ENCODE results near the gene TPPP.
"Not testable (repeated sequence)": the region's sequence is repeated elsewhere in the genome, so short reads cannot be mapped to it uniquely, and the experiment has no call there.

DNA sequence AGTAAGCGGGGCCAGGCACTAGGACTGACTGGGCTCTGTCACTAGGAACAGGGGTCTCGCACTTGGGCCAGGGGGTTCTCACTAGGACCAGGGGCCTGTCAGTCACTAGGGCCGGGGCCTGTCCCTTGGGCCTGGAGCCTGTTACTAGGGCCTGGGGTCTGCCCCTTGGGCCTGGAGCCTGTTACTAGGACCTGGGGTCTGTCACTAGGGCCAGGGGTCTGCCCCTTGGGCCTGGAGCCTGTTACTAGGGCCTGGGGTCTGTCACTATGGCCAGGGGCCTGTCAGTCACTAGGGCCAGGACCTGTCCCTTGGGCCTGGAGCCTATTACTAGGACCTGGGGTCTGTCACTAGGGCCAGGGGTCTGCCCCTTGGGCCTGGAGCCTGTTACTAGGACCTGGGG, 10.9 kb downstream of the TPPP start:
- TF ChIP-seq, protein P1, sequence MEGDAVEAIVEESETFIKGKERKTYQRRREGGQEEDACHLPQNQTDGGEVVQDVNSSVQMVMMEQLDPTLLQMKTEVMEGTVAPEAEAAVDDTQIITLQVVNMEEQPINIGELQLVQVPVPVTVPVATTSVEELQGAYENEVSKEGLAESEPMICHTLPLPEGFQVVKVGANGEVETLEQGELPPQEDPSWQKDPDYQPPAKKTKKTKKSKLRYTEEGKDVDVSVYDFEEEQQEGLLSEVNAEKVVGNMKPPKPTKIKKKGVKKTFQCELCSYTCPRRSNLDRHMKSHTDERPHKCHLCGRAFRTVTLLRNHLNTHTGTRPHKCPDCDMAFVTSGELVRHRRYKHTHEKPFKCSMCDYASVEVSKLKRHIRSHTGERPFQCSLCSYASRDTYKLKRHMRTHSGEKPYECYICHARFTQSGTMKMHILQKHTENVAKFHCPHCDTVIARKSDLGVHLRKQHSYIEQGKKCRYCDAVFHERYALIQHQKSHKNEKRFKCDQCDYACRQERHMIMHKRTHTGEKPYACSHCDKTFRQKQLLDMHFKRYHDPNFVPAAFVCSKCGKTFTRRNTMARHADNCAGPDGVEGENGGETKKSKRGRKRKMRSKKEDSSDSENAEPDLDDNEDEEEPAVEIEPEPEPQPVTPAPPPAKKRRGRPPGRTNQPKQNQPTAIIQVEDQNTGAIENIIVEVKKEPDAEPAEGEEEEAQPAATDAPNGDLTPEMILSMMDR (conservative IDR thresholded peaks at IDR 0.05; ENCODE audit: low read depth in 2 of 2) = not testable (repeated sequence)
- not testable (repeated sequence) for TF ChIP-seq EZH2 (IDR thresholded peaks at IDR 0.05; ENCODE audit: low read depth, unreplicated experiment); POLR2AphosphoS5 (IDR thresholded peaks at IDR 0.05; ENCODE audit: low read depth); CREB1 (CRISPR knock-in tag; IDR thresholded peaks at IDR 0.05; ENCODE audit: low read depth); JUNB (IDR thresholded peaks at IDR 0.05; ENCODE audit: unreplicated experiment)
- TF ChIP-seq, protein P2, sequence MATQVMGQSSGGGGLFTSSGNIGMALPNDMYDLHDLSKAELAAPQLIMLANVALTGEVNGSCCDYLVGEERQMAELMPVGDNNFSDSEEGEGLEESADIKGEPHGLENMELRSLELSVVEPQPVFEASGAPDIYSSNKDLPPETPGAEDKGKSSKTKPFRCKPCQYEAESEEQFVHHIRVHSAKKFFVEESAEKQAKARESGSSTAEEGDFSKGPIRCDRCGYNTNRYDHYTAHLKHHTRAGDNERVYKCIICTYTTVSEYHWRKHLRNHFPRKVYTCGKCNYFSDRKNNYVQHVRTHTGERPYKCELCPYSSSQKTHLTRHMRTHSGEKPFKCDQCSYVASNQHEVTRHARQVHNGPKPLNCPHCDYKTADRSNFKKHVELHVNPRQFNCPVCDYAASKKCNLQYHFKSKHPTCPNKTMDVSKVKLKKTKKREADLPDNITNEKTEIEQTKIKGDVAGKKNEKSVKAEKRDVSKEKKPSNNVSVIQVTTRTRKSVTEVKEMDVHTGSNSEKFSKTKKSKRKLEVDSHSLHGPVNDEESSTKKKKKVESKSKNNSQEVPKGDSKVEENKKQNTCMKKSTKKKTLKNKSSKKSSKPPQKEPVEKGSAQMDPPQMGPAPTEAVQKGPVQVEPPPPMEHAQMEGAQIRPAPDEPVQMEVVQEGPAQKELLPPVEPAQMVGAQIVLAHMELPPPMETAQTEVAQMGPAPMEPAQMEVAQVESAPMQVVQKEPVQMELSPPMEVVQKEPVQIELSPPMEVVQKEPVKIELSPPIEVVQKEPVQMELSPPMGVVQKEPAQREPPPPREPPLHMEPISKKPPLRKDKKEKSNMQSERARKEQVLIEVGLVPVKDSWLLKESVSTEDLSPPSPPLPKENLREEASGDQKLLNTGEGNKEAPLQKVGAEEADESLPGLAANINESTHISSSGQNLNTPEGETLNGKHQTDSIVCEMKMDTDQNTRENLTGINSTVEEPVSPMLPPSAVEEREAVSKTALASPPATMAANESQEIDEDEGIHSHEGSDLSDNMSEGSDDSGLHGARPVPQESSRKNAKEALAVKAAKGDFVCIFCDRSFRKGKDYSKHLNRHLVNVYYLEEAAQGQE (IDR thresholded peaks at IDR 0.05; ENCODE audit: unreplicated experiment) = not testable (repeated sequence)
- TF ChIP-seq, protein P3, sequence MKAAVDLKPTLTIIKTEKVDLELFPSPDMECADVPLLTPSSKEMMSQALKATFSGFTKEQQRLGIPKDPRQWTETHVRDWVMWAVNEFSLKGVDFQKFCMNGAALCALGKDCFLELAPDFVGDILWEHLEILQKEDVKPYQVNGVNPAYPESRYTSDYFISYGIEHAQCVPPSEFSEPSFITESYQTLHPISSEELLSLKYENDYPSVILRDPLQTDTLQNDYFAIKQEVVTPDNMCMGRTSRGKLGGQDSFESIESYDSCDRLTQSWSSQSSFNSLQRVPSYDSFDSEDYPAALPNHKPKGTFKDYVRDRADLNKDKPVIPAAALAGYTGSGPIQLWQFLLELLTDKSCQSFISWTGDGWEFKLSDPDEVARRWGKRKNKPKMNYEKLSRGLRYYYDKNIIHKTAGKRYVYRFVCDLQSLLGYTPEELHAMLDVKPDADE (IDR thresholded peaks at IDR 0.05) = not testable (repeated sequence)

All from GM23338 (cell line).